Measurements from ENCODE around the gene ETV5.
A peak's percentile ranks its signal among the peaks of the same experiment; 100 is the strongest.
"Not testable (repeated sequence)": the region's sequence is repeated elsewhere in the genome, so short reads cannot be mapped to it uniquely, and the experiment has no call there.

The ETV5 gene

DNA sequence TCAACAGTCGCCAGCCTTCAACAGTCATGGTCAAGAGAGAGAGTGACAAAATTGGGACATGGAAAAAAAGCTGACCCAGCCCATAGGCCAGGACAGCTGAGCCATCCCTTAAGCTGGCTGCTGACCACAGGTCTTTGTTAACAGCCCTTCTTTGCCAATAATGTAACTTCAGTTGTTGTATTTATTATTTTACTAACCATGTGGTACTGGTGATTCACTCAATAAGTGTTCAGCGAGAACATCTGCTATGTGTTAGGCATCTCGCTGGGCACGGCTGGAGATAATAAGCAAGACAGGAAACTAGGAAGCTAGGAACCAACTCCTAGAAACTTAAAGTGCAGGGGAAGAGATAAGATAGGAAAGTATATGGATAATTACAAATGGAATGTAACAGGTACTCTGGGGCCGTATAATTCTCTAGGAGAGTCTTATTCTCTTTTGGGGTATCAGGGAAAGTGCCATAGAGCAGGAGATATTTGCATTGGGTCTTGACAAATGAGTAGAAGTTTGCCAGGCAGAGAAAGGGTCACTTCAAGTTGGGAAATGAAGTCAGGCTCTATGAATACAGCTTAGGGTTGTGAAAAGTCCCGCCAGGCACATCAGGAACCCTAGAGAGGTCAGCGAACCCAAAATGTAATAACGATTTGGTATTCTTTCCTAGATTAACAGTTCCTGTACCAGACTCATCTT, 87.1 kb downstream of the ETV5 start:
- DNase-seq (ENCODE audit: low read depth): peak; percentile 90

DNA sequence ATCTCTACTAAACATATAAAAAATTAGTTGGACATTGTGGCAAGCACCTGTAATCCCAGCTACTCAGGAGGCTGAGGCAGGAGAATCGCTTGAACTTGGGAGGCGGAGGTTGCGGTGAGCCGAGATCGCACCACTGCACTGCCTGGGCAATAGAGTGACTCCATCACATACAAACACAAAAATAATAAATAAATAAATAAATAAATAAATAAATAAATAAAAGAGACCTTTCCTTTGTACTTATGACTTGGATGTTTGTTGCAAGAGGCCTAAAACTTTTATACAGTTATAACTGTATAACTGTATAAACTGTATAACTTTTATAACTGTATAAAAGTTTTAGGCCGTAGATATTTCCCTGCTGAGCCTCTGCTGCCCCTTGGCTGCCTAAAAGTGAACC, 87.6 kb downstream of the ETV5 start:
- not testable (repeated sequence) for DNase-seq (ENCODE audit: low read depth)

DNA sequence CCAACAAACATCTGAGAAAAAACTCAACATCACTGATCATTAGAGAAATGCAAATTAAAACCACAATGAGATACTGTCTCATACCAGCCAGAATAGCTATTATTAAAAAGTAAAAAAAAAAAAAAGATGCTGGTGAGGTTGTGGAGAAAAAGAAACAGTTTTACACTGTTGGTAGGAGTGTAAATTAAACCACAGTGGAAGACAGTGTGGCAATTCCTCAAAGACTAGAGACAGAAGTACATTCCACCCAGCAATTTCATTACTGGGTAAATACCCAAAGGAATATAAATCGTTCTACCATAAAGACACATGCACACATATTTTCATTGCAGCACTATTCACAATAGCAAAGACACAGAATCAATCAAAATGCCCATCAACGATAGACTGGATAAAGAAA, 89.6 kb downstream of the ETV5 start:
- DNase-seq (ENCODE audit: low read depth): not testable (repeated sequence)

DNA sequence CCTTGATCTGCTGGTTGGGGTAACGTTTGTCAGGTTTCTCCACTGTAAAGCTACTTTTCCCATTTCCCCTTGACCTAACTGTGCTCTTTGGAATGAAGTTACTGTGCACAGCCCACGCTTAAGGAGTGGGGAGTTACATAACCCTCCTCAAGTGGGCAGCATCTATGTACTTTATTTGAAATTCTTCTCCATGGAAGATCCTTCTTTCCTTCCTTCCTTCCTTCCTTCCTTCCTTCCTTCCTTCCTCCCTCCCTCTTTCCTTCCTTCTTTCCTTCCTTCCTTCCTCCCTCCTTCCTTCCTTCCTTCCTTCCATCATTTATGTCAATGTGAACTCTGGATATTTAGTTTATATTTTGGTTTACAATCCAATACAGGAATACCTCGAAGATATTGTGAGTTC, 94.0 kb downstream of the ETV5 start:
- no peak for DNase-seq (ENCODE audit: low read depth)

DNA sequence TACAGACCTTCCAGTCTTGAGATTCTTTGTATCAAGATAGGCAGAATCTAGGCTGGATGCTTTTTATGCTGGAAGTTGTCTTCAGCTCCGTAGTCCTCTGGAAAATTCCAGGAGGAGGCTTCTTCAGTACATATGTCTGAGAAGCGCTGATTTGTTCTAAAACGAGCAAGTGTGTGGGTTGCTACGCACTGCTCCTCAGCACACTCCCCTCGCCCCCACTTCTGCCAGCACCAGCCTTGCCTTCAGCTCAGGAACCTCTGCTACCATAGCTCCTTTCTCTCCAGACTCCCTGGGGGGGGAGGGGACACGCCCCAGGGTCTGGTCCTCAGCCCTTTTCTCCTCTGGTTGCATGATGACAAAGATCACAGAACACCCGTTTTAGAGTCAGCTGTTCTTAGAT, 95.6 kb downstream of the ETV5 start:
- DNase-seq (ENCODE audit: low read depth): no peak

DNA sequence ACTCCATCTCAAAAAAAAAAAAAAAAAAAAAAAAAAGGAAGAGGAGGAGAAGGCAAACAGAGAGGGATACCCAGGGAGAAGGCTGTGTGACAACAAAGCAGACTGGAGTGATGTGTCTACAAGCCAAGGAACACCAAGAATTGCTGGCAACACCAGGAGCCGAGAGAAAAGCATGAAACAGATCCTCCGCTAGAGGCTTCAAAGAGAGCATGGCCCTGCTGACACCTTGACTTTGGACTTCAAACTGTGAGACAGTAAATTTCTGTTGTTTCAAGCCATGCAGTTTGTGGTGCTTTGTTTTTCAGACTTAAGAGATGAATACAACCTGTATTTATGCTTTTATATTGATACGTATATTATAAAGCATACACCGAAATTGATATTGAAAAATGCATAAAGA, 96.8 kb downstream of the ETV5 start:
- no peak for DNase-seq (ENCODE audit: low read depth)

DNA sequence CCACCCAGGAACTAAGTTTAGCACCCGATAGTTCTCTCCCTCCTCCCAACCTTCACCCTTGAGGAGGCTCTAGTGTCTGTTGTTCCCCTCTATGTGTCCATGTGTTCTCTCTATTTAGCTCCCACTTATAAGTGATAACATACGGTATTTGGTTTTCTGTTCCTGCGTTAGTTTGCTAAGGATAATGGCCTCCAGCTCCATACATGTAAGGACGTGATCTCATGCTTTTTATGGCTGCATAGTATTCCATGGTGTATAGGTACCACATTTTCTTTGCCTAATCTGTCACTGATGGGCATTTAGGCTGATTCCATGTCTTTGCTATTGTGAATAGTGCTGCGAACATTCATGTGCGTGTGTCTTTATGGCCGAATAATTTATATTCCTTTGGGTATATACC, 104.2 kb downstream of the ETV5 start:
- DNase-seq (ENCODE audit: low read depth): no peak

DNA sequence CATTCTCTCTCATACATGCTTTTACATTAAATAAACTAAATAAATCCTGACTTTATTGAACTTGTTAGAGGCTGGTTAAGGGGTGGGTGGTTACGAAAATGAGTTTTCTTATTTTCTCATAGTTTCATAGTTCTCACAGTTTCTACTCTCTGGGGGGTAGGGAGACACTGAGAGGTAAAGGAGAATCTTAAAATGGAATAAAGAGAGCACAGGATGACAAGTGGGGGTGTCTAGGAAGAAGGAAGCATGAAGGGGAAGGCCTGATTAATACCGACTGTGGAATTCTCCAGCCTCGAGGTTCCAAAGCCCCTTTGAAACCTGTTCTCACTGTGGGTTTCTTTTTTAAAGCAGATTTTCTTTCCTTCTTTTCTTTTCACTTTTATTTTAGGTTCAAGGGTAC, 104.7 kb downstream of the ETV5 start:
- no peak for DNase-seq (ENCODE audit: low read depth)

DNA sequence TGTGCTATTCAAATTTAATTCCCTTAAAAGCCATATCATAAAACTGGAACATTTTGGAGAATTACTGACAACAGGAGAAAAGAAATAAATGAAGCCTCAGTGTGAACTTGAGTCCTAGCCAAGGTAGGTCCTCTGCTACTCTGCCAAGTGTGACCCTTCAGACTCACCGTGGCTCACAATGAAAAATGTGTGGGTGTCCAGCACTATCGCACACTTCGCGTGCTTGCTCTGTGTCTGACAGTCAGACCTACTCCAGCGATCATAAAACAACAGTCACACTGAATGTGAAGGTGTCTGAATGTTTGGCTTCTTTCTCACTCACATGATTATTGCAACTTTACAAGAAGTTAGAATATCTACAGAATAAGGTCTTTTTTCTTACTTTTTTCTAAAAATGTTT, 105.3 kb downstream of the ETV5 start:
- no peak for DNase-seq (ENCODE audit: low read depth)

DNA sequence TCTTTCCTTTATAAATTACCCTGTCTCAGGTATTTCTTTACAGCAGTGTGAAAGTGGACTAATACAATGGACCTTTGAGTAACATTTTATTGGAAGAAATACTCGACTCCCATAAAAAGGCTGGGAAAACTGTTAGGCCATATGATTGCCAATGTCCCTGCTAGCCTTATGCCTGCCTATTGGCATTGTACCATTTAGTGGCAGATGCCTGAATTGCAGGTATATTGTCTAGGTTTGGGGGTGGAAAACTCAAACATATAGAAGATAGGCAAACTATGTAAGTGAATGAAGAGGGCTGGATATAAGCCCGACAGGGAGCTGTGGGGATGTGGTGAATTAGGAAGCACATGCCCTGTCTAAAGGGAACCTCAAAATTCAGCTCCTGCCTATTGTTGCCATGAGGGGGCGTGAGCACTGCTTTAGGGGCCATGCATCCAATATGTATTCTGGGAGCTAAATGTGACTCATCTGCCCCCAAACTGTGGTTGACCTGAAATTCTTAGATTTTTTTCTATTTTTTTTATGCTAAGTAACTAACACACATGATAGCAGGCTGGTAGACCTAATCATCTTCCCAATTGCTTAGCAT, 105.9 kb downstream of the ETV5 start:
- DNase-seq (ENCODE audit: low read depth): no peak

DNA sequence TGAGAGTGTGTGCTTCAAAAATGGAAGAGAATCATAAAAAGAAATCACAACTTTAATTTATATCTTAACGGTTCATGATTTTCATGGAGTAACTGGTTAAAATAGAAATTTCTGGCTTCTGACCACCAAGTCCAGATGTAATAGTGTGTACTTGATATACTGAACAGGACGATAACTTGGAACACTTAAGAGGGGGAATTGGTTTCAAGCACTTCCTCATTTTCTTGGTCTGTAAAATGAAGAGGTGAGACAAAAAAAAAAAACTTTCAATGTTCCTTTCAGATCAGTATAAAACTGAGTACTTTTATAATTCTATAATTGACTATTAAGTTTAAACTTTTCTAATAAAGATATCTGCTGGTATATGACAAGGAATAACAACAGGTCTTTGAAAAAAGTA, 107.0 kb downstream of the ETV5 start:
- DNase-seq (ENCODE audit: low read depth): no peak

DNA sequence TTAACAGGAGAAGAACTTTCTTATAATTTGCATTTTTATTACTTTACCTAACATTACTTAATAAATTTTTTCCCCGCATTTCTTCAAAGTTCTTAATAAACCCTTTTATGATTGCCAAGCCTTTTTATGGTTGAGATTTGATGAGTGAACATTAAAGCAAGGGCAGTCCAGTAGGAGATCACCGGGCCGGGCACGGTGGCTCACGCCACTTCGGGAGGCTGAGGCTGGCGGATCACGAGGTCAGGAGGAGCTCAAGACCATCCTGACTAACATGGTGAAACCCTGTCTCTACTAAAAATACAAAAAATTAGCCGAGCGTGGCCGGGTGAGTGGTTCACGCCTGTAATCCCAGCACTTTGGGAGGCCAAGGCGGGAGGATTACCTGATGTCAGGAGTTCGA, 109.7 kb downstream of the ETV5 start:
- no peak for DNase-seq (ENCODE audit: low read depth)

DNA sequence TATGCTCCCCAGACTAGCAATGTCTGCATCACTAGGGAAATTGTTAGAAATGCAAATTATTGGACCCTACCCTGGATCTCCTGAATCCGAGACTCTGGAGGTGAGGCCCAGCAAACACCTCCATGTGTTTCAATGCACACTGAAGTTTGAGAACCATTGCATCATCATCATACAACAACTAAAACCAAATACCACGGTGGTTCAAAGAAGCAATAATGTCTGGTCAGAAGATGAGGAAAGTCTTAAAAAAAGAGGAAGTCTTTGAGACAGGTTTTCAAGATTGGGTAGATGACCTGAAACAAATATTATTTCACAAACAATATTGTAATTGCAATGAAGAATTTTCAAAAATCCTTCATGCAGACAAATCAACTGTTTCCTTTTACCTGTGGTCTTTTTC, 110.8 kb downstream of the ETV5 start:
- DNase-seq (ENCODE audit: low read depth): no peak

DNA sequence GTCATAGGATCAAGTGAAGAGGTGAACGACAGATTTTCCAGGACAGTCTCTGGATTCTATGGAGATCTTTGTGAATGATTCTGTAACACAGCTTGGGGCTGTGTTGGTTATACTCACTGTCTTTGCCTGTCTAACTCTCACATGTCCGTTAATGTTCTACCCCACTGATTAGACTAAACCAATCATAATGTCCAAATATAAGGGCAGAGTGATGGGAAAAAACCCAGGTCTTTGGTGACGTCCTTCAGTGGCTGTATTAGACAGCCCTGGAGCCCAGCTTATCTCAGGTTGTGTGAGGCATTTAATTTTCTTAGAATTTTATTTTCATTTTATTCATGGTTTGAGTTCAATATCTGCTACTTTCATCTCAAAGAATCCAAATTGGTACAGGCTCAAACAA, 111.8 kb downstream of the ETV5 start:
- DNase-seq (ENCODE audit: low read depth): no peak
